ENCODE measurements around the gene TUBGCP3. TPM values are rescaled to one million over a fixed set of nuclear protein-coding genes. Genes with fewer than 3 reads are reported as not detected.

TUBGCP3 gene
- total RNA-seq, 4 donors from 2014 or later, result 19.7 to 62.3 (median 38.8) TPM

DNA sequence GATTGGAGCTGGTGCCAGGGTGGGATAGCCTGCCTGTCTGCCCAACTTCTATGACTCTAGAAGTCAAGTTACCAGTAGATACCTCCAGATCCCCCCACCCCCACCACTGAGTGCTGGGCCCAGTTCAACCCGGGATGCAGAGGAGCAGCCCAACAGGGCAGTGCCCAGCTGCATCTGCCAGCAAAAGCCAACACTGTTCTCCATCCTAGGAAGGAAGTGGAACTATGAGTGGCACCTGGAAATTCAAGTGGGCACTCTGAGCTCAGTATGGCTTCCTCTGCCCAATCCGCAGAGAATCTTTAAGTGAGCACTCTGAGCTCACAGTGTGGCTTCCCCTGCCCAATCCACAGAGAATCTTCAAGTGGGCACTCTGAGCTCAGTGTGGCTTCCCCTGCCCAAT is 14.2 kb downstream of the TUBGCP3 start:
- no peak overlapping the region for H3K4me3 ChIP-seq
- no peak for DNase-seq
- H3K27me3 ChIP-seq, result no peaks in the 10 kb centered on the region
- peaks cover 0 to 4% of the 10 kb centered on the region in 2 donors for H3K4me1 ChIP-seq
- TF ChIP-seq, protein P1, sequence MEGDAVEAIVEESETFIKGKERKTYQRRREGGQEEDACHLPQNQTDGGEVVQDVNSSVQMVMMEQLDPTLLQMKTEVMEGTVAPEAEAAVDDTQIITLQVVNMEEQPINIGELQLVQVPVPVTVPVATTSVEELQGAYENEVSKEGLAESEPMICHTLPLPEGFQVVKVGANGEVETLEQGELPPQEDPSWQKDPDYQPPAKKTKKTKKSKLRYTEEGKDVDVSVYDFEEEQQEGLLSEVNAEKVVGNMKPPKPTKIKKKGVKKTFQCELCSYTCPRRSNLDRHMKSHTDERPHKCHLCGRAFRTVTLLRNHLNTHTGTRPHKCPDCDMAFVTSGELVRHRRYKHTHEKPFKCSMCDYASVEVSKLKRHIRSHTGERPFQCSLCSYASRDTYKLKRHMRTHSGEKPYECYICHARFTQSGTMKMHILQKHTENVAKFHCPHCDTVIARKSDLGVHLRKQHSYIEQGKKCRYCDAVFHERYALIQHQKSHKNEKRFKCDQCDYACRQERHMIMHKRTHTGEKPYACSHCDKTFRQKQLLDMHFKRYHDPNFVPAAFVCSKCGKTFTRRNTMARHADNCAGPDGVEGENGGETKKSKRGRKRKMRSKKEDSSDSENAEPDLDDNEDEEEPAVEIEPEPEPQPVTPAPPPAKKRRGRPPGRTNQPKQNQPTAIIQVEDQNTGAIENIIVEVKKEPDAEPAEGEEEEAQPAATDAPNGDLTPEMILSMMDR (IDR thresholded peaks at IDR 0.05), result no peak
- no peak for TF ChIP-seq POLR2A (IDR thresholded peaks at IDR 0.05)
- no peaks in the 10 kb centered on the region for H3K36me3 ChIP-seq
- intact Hi-C loops (cut with DNase I; ENCODE audit: low total_unique reads), result no loop called here
- no peak overlapping the region for H3K27ac ChIP-seq
- H3K9me3 ChIP-seq, result no peaks in the 10 kb centered on the region

DNA sequence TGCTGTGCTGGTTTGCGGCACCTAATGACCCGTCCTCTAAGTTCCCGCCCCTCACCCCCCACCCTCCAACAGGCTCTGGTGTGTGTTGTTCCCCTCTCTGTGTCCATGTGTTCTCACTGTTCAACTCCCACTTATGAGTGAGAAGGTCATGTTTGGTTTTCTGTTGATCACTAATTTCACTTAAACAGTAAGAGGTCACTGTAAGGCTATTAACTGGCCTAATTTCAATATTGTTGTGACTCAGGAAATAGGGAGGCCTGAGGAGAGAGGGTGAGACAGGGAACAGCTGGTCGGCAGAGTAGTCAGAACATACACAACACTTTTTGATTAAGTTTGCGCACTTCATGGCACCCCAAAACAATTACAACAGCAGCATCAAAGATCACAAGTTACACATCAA is 15.6 kb downstream of the TUBGCP3 start:
- DNase-seq, result no peak
- Histone ChIP-seq H3K36me3 (no peaks in the 10 kb centered on the region), H3K27ac (no peak overlapping the region), H3K27me3 (no peaks in the 10 kb centered on the region), H3K9me3 (no peaks in the 10 kb centered on the region), H3K4me3 (no peak overlapping the region), H3K4me1 (peaks cover 0 to 4% of the 10 kb centered on the region in 2 donors)
- intact Hi-C loops (cut with DNase I; ENCODE audit: low total_unique reads), result no loop called here
- TF ChIP-seq POLR2A (IDR thresholded peaks at IDR 0.05), result no peak
- TF ChIP-seq, protein P1 (IDR thresholded peaks at IDR 0.05), result no peak

DNA sequence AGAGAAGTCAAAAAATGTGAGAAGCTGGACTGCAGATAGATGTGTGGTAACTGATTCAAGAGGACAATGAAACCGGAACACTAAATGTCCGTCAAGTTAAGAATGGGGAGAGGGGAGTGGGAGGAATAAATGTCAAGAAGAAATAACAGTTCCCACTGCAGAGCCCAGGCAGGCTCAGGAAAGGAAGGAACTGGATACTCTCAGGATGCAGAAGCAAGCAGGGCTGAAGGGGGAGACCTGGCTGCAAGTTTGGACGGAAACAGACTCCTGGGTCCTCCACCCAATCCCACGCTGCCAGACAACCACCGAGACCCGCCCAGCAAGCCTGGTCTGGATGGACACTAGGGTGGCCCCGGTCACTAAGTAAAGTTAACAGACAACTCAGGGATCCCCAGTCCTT is 18.1 kb downstream of the TUBGCP3 start:
- H3K4me1 ChIP-seq, result no peaks in the 10 kb centered on the region
- H3K36me3 ChIP-seq, result no peaks in the 10 kb centered on the region
- no peak for DNase-seq
- H3K4me3 ChIP-seq, result no peak overlapping the region
- TF ChIP-seq POLR2A (IDR thresholded peaks at IDR 0.05), result no peak
- TF ChIP-seq, protein P1 (IDR thresholded peaks at IDR 0.05), result no peak
- H3K27ac ChIP-seq, result no peak overlapping the region
- H3K9me3 ChIP-seq, result no peaks in the 10 kb centered on the region
- intact Hi-C loops (cut with DNase I; ENCODE audit: low total_unique reads), result no loop called here
- no peaks in the 10 kb centered on the region for H3K27me3 ChIP-seq

DNA sequence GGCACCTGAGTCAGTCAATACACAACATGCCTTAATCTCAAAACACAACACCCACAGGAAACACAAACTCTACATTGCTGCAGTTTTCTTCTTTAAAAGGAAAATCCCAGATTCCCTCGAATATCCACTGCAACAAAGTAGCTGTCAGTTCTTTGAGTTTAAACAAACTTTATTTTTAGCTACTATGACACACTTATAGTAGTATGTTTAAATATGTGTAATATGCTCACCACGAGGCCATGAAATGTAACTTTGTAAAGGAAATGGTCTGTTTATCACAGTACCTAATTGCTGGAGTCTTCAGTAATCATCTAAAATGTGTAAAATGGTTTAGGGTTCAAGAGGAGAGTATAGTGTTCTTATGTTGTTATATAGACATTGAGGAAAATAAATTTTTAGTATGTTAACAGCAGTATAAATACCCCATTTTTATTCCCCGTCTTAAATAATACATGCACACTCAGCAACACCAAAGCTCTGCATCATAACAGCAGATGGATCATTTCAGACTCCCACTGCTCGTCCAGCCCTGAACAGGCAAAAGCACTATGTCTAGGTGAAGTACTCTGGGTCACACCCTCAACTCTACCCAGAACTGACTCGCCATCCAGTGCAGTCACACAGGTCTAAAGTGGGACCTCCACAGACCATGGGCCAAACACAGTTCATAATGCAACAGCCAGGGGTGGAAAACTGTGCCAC is 20.6 kb downstream of the TUBGCP3 start:
- H3K27me3 ChIP-seq, result no peaks in the 10 kb centered on the region
- H3K4me3 ChIP-seq, result no peak overlapping the region
- no peaks in the 10 kb centered on the region for H3K9me3 ChIP-seq
- intact Hi-C loops (cut with DNase I; ENCODE audit: low total_unique reads), result no loop called here
- TF ChIP-seq POLR2A (IDR thresholded peaks at IDR 0.05), result no peak
- TF ChIP-seq, protein P1 (IDR thresholded peaks at IDR 0.05), result no peak
- H3K36me3 ChIP-seq, result no peaks in the 10 kb centered on the region
- no peaks in the 10 kb centered on the region for H3K4me1 ChIP-seq
- DNase-seq, result no peak
- H3K27ac ChIP-seq, result no peak overlapping the region

DNA sequence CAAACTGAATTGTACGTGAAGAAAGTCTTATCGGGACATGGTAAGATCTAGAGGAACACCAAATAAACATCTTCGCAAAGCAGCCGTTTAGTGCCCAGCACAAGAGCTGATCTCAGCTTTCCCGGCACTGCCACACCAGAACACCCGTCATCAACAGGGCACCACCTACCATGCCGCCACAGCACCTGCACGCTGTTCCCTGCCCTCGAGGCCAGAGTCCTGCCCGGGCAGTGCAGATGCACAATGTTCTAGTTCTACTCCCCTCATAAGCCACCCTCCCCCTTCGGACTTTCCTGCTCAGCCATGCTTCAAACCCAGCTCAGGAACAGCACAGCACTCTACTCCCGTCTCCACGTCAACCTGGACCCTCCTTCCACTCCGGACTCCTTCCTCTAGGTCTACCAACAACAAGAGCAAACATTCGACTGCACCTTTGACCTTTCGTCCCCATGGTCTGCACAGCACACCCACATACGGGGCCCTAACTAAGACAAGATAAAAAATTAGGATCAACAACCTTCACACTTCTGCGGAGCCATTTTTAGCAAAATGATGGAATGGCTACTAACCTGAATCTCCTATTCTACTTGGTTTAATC is 25.1 kb downstream of the TUBGCP3 start:
- no peak for DNase-seq
- H3K27ac ChIP-seq, result no peak overlapping the region
- H3K9me3 ChIP-seq, result no peaks in the 10 kb centered on the region
- TF ChIP-seq, protein P1 (IDR thresholded peaks at IDR 0.05), result no peak
- no peak for TF ChIP-seq POLR2A (IDR thresholded peaks at IDR 0.05)
- no peaks in the 10 kb centered on the region for H3K27me3 ChIP-seq
- H3K36me3 ChIP-seq, result no peaks in the 10 kb centered on the region
- H3K4me3 ChIP-seq, result no peak overlapping the region
- intact Hi-C loops (cut with DNase I; ENCODE audit: low total_unique reads), result no loop called here
- no peaks in the 10 kb centered on the region for H3K4me1 ChIP-seq

All from uterus (tissue), 4 donors.